HG02981 (cell line): ENCODE results near the gene ACCS.

Source experiments
- ATAC-seq: cut with Tn5 transposase; IDR thresholded peaks from one replicate; pipeline ENCODE4 v1.9.1; 2021; ENCODE audit warnings: mild to moderate bottlenecking, moderate library complexity; ENCODE audit not compliant: unreplicated experiment

ACCS gene

DNA sequence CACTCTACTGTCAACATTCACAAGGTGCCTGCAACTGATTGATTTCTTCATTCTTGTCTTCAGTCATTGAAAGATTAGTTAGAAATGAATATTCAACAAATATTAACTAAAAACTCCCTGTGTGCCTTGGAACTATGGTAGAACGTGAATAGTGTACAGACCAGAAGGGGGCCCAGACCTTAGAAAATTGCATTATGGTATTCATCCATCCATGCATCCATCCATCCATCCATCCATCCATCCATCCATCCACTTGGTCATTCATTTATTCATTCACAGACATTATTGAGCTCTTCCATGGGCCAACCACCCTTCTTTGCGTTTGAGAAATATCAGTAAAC, 28.4 kb upstream of the ACCS start:
- no peak for ATAC-seq

DNA sequence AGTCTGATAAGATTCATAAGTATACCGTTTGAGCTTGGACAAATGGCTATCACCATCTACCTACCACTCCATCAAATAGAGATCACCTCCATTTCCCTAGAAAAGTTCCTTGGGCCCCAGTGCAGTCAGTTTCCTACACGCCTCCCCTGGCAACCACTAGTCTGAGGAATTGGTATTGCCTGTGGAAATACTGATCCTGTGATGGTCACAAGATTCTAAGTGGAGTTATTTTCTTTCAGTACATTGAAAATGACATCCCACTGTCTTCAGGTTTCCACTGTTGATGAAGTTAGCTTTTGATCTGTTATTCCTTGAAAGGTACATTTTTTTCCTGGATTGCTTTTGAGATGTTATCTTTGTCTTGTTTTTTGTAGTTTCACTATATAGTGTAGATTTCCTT, 22.9 kb upstream of the ACCS start:
- no peak for ATAC-seq

DNA sequence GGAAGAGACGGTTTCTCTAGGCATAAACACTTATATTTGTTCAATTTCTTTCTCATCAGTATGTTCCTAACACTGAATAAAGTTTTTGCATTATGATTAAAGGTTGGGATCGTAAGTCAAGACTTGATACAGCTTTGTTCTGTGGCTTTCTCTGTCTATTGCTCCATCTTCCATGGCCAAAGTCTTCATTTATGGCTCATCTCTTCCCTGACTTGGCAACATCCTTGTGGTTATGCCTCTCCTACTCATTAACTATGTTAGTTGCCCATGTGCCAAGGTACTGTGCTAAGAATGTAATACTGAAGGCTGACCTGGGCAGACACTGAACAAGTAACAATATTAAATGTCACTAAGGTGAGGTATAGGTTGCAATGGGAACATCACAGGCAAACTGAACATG, 19.9 kb upstream of the ACCS start:
- ATAC-seq: no peak

DNA sequence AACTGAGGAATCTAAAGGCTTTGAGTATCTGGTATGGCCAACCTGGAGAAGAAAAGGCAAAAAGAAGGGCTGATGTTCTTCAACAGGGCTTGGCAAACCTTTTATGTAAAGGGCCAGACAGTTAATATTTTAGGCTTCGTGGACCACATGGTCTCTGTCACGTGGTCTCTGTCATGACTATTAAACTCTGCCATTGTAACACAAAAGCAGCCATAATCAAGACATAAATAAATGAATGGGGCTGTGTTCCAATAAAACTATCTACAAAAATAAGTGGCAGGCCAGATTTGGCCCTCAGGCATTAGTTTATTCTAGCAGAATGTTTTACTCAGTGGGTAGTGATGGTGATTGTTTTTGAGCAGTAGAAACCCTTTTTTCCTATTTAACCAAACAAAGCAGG, 18.8 kb upstream of the ACCS start:
- no peak for ATAC-seq

DNA sequence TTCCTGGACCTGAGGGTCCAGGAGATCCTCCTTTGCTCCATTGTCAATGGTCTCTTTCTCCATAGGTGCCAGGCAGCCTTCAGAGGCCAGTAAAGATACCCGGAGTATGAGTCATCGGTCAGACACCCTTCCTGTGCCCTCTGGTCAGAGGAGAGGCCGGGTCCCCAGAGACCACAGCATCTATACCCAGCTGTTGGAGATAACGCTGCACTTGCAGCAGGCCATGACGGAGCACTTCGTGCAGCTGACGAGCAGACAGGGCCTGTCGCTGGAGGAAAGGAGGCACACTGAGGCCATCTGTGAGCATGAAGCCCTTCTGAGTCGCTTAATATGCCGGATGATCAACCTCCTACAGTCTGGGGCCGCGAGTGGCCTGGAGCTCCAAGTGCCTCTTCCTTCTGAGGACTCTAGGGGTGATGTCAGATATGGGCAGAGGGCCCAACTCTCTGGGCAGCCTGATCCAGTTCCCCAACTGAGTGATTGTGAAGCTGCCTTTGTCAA, 18.1 kb upstream of the ACCS start, which contains the start of gene ACCSL:
Gene ACCSL (plus strand): TSS at position 51 of the 501 bp plus-strand sequence. CDS start 56 bp downstream, at position 107.
- ATAC-seq: no peak

DNA sequence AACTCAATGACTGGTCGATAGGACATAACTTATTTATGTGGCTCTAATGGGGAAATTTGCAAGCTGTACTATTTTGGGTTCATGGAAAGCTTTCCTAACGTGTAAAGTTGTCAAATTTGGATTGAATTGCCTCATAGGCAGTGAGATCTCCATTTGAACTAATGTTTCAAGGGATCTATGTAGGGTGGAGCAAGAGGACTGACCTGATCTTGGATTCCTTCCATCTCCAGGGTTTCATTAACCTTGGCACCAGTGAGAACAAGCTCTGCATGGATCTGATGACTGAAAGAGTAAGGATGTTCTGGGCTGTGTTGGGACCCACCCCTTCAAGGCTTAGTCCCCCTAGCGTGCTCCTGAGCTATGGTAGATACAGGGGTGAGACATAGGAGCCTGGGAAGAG, 16.2 kb upstream of the ACCS start:
- ATAC-seq: no peak

DNA sequence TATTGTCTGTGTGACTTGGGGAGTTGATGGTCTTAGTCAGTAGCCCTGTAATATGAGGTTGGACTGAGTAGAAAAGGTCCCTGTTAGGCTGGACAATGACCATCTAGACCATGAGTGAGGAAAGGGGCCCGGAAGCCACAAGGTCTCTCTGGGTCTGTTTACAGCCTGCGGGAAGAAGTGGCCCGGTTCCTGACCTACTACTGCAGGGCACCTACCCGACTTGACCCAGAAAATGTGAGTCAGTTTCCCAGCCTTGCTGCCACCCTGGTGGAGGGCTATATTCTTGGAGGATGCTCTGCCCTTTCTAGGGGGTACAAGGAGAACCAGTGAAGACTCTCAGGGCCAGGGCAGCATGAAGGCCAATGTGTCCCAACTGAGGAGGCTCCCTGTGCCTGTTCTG, 14.9 kb upstream of the ACCS start:
- no peak for ATAC-seq

DNA sequence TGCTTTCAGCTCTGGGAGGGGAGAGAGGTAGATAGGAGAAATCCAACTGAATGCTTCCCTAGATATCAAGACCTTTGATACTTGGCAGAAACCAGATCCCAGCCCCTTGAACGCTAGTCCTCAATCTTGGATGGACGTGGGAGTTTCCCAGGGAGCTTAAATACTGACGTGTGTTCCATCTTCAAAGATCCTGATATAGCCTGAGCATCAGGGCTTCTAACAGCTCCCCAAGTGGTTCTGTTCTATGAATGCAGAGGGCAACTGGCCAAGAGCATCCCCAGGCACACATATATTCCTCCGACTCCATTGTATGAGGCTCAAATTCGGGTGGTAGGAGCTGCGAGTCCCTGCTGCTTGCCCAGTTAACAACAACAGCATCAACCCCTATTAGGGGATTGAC, 8.7 kb upstream of the ACCS start:
- no peak for ATAC-seq

DNA sequence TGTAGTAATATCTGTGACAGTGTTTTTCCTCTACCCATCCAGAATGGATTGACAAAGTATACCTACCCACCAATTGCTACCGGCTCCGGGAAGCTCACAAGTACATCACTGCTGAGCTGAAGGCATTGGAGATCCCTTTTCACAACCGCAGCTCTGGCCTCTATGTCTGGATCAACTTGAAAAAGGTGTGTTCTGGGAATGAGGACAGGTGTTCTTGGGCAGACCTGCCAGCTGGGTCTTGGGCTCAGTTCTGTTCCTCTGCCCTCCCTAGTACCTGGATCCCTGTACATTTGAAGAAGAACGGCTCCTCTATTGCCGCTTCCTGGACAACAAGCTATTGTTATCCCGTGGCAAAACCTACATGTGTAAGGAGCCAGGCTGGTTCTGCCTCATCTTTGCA, 7.8 kb upstream of the ACCS start:
- no peak for ATAC-seq

DNA sequence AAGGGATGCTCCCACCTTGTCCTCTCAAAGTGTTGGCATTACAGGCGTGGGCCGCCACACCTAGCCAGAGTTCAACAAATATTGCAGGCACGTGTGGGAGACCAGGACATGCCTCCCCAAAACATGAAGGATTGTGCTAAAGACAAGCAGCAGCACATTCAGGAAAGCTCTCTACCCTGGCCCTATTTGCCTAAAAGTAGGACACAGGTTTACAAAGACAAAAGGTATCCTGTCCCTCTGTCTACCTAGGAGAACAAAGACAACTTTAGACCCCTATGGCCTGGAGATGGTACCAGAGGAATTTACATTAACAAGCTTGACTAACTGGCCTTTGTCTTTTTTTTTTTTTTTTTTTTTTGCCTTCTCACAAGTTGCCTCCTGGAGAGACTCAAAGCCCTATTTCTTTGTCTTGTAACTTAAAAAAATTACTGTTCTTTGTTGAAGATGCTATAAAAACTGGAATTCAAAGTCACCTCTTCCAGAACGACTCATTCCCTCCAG, 859 bp upstream of the ACCS start:
- ATAC-seq: no peak

DNA sequence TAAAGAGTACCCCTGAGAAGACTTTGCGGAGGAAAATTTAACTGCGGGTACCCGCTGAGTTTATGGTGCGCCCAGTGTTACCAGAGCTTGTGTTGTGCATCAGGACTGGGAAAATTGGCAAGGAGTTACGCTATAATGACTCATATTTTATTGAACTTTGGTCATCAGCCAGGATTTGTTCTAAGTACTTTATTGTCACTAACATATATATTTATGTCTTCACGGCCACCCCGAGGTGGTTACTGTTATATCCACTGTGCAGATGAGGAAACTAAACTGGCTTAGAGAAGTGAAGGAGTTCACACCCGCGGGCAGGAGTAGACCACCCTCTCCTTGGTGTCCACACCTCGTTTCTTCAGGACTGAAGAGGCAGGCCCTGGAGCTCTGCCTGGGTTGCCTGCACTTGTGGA, 667 bp downstream of the ACCS start:
- ATAC-seq: no peak

DNA sequence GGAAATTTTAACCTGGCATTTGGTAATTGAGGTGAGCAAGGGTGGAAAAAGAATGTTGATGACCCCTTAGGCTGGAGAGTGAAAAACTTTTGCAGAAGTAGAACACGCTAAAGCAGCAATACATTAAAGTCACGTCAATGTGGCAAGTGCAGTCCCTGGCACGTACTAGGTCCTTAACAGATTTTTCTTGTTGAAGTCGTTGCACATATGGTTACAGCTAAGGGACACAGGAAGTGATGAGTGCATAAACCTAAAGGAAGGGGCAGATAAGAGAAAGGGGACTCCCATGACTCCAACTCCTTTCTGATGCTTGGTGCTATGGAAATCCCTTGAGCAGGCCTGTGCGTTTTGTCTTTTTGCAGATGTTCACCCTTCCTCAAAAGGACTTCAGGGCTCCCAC, 1.2 kb downstream of the ACCS start:
- no peak for ATAC-seq

DNA sequence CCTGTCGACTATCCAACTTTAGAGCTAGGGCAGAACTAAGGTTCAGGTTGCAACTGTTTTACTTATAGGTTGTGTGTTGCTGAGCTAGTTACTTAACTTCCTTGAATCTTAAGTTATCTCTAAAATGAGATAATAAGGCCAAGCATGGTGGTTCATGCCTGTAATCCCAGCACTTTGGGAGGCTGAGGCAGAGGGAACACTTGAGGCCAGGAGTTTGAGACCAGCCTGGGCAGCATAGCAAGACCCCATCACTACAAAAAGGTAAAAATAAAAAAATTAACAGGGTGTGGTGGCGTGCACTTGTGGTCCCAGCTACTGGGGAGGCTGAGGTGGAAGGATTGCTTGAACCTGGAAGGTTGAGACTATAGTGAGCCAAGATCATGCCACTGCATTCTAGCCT, 2.1 kb downstream of the ACCS start:
- no peak for ATAC-seq

DNA sequence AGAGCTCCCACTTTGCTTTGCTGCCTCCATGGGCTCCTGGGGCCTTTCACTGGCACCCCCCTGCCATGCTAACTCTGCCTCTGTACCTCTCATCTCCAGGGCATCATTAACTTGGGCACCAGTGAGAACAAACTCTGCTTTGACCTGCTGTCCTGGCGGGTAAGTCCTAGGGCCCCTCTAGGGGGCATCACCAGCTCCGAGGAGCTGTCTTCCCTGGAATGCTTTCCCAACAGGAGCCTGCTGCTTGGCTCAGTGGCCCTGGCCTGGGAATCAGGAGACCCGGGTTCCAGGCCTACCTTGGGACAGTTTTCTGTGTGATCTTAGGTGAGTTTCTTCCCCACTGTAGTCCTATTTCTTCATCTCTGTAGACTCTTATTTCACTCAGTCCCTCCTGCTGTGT, 5.1 kb downstream of the ACCS start:
- ATAC-seq: no peak

DNA sequence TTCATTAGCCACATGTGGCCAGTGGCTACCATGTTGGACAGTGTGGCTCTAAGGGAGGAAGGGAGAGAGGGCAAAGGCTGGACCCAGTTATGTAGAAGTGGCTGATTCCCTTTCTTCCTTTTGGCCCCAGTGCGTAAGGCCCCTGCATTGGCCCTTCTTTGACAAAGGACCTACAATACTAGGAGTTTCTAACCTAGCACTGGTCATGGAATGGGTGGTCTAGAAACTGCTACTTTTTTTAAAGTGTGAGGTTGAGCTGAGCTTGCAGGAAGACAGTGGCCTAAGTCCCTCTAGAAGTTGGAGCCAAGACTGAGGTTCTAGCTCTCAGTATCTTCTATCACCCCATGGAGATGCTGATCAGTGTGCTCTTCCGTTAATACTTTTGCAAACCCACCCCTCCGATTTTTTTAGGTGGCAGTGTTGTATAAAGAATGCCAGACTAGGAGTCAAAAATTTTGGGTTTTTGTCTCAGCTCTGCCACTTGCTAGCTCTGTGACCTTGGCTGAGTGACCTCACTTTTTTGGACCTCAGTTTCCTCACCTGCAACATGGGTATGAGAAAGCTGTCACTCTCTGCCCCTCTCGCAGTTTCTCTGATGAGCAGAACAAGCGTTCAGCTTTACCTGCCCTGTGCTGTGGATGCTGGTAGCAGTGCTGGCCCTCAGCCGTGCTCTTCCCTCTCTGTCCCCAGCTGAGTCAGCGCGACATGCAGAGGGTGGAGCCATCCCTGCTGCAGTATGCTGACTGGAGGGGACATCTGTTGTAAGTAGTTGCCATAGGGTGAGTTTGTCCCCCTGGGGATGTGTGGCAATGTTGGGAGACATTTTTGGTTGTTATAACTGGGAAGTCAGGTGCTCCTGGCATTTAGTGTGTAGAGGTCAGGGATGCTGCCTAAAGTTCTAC, 6.9 kb downstream of the ACCS start:
- no peak for ATAC-seq

DNA sequence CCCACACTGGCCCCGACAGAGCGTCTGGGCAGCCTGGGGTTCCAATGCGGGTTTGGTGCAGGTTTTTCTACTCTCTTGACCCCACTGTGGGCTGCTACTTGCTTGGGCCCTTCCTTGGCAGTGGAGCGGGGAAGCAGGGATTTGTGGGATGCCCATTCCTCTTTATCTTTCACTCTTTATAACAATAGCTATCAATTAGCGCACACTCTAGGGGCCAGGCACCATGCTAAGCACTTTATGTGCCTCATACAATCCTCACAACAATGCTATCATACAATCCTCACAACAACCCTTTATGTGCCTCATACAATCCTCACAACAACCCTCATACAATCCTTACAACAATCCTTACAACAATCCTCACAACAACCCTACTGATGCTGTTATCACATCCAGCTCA, 12.7 kb downstream of the ACCS start:
- ATAC-seq: no peak

DNA sequence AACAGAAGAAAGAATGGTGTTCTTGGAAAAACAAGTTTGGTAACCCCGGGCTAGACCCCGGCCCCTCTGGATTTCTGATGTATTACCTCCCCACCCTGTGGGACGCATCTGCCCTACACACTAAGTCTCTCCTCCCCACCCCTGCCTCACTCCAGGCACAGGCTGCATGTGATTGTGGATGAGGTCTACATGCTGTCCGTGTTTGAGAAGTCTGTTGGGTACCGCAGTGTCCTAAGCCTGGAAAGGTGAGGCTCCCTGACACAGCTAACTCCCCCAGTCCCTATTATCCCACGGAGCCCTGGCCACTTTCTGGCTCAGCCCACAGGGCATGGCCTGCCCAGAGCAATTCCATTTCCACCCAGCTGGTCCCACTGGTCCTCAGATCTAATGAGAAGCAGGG, 13.3 kb downstream of the ACCS start:
- no peak for ATAC-seq

DNA sequence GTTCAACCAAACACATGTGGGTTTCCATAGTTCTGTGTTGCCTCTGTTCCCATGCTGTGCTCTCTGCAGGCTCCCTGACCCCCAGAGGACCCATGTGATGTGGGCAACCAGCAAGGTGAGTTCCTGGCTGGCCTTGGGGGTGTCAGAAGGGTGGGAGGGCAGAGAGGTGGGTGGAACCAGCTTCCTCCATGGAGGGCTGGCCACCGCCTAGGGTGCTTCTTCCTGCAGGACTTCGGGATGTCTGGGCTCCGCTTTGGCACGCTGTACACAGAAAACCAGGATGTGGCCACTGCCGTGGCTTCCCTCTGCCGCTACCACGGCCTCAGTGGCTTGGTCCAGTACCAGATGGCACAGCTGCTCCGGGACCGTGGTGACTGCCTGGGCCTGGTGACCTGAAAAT, 14.9 kb downstream of the ACCS start:
- no peak for ATAC-seq

DNA sequence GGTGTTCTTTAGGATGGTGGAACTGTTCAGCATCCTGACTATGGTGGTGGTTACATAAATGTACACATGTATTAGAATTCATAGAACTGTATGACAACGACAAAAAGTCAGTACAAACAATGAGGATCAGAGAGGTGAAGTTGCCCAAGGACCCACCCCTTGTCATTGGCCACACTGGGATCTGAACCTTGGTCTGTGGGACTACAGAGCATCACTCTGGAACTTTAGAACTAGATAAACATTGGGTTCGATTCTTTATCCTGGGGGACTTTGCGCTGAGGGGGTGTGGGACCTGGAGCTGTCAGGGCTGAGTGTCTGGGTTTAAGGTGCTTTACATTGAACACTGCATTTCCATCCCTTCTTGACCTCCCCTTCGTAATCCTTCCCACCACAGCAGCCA, 16.6 kb downstream of the ACCS start:
- ATAC-seq: no peak

DNA sequence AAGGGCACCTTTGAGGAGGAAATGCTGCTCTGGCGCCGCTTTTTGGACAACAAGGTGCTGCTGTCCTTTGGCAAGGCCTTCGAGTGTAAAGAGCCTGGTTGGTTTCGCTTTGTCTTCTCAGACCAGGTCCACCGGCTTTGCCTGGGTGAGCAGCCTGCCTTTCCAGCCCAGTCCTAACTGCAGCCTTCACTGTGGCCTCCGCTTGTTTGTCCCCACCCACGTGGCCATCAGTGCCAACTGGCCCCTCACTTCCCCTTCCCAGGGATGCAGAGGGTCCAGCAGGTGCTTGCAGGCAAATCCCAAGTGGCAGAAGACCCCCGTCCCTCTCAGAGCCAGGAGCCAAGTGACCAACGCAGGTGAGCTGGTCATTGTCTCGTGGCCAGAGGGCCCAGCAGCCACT, 17.4 kb downstream of the ACCS start:
- no peak for ATAC-seq

DNA sequence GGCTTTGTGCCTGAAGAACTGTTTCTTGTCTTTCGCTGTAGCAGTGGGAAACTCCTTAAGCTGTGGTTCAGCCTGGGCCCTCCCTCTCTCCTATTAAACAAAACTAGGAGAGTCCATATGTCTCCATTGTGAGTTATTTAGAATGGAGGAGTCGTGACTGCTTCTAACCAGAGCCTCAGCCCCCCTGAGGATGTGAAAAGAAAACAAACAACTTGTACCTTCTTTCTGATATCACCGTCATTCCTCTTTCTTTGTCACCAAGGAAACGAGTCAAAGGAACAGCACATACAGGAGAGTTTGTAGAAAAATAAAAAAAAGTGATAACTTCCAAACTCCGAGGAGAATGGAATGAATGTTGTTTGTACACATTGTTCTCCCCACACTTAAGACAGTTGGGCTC, 17.8 kb downstream of the ACCS start:
- ATAC-seq: no peak

DNA sequence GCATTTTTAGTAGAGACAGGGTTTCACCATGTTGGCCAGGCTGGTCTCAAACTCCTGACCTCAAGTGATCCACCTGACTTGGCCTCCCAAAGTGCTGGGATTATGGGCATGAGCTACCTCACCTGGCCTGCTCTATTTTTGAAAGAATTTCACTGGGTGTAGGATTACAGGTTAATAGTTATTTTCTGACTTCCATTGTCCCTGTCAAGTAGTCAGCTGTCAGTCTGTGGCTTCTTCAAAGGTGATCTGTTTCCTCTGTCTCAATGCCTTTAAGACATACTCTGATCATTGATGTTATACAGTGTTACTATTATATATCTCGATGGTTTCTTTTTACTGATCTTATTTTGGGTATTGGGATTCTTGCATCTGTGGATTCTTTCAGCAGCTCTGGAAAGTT, 19.3 kb downstream of the ACCS start:
- no peak for ATAC-seq

DNA sequence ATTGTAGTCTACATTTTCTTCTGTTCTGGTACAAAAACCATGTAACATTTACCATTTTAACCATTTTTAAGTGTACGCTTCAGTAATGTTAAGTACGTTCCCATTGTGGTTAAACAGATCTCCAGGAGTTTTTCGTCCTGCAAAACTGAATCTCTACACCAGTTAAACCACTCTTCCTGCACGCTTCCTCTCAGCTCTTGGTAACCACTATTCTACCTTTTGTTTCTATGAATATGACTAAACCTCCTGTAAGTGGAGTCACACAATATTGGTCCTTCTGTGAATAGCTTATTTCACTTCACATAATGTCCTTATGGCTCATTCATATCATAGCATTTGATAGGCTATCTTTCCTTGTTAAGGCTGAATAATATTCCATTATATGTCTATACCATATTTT, 22.3 kb downstream of the ACCS start:
- ATAC-seq: no peak
